ENCODE measurements around the gene GPR22. TPM values are rescaled to one million over a fixed set of nuclear protein-coding genes. Genes with fewer than 3 reads are reported as not detected.

The GPR22 gene
- total RNA-seq, 1 donor from 2014 or later, result not detected

DNA sequence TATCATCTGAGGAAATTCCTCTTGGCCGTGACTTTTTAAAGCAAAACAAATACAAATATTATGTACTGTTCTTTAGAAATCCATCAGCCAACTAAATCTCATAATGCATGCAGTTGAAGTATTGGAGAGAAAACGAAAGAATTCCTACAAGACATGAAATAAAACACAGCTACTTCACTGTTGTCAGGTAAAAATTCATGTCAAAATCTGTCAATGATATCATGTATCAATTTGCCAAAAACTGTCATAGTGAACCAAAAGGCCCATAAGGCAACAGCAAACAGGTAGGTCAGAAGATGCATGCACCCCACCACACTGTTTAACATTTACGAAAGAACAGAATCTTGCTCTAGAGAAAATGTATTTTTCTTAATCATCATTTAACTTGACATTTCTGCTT is 2.3 kb downstream of the GPR22 start:
- no peak for DNase-seq (ENCODE audit: extremely low read depth, low read depth, low spot score)

DNA sequence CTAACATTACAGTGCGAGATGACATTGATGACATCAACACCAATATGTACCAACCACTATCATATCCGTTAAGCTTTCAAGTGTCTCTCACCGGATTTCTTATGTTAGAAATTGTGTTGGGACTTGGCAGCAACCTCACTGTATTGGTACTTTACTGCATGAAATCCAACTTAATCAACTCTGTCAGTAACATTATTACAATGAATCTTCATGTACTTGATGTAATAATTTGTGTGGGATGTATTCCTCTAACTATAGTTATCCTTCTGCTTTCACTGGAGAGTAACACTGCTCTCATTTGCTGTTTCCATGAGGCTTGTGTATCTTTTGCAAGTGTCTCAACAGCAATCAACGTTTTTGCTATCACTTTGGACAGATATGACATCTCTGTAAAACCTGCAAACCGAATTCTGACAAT is 4.3 kb downstream of the GPR22 start:
- no peak for DNase-seq (ENCODE audit: extremely low read depth, low read depth, low spot score)

DNA sequence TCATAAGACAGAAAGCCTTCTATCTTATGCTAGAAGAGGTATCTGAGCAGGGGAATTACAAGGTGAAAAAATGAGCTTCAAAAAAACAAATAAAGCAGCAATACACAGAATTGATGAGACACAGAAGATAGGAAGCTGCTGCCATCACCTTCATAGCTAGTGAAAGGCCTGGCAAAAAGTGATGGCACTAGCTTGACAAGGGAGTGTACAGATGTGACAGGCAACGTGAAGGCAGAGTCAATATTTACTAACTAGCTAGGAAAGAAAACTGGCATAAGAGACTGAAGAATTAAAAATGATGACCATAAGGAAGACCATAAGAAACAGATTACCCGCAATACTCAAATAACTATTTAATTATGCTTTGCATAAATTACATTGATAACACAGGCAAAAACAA is 9.4 kb downstream of the GPR22 start:
- no peak for DNase-seq (ENCODE audit: extremely low read depth, low read depth, low spot score)

GRCh38 chr7:107480932-107481331 is 11.1 kb downstream of the GPR22 start:
- no peak for DNase-seq (ENCODE audit: extremely low read depth, low read depth, low spot score)

DNA sequence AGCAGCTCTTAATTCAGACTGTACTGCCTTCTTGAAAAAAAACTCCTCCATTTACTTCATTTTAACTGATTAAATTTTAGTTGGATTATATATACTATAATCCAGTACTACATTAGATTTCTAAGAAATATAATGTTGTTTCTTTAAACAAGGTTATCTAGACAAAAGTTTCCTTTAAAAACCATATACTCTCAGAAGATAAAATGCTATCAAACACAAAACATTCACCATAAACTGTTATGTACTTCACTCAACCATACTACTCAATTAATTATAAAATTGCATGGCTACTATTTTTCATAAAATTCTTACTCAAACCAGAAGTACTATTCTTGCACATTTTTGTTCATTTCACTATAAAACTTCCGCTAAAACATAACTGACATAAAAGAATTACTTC is 12.7 kb downstream of the GPR22 start:
- no peak for DNase-seq (ENCODE audit: extremely low read depth, low read depth, low spot score)

DNA sequence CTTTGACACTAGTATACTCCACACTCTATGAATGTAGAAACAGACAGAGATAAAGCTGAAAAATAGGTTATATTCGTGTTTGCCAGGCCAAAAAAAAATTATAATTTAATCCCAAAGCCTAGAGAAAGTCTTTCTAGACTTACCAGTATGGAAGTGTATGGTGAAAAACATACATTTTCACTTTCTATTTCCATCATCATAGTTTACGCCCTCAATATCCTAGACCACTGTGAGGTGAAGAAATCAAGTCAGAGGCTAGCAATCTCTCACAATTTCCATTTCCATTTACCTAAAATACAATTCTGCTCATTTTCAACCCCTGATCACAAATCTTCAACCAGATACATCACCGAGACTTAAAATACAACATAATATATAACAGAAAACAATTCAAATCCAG is 16.2 kb downstream of the GPR22 start:
- no peak for DNase-seq (ENCODE audit: extremely low read depth, low read depth, low spot score)

- no peak for DNase-seq (ENCODE audit: extremely low read depth, low read depth, low spot score)
These were observed 23.0 kb downstream of the GPR22 start for GRCh38 chr7:107492875-107493274.

- no peak for DNase-seq (ENCODE audit: extremely low read depth, low read depth, low spot score)
These were observed 24.5 kb downstream of the GPR22 start for GRCh38 chr7:107494315-107494751.

GRCh38 chr7:107494884-107495283 is 25.0 kb downstream of the GPR22 start:
- DNase-seq (ENCODE audit: extremely low read depth, low read depth, low spot score), result no peak

GRCh38 chr7:107495516-107495915 is 25.7 kb downstream of the GPR22 start:
- DNase-seq (ENCODE audit: extremely low read depth, low read depth, low spot score), result no peak

GRCh38 chr7:107499731-107500130 is 29.9 kb downstream of the GPR22 start:
- no peak for DNase-seq (ENCODE audit: extremely low read depth, low read depth, low spot score)

- DNase-seq (ENCODE audit: extremely low read depth, low read depth, low spot score), result peak; percentile 22
These were observed 31.7 kb downstream of the GPR22 start for GRCh38 chr7:107501593-107501992.

GRCh38 chr7:107502154-107502553 is 32.3 kb downstream of the GPR22 start:
- DNase-seq (ENCODE audit: extremely low read depth, low read depth, low spot score), result no peak

GRCh38 chr7:107502797-107503196 is 32.9 kb downstream of the GPR22 start:
- no peak for DNase-seq (ENCODE audit: extremely low read depth, low read depth, low spot score)

- DNase-seq (ENCODE audit: extremely low read depth, low read depth, low spot score), result no peak
These were observed 33.8 kb downstream of the GPR22 start for GRCh38 chr7:107503687-107504086.

DNA sequence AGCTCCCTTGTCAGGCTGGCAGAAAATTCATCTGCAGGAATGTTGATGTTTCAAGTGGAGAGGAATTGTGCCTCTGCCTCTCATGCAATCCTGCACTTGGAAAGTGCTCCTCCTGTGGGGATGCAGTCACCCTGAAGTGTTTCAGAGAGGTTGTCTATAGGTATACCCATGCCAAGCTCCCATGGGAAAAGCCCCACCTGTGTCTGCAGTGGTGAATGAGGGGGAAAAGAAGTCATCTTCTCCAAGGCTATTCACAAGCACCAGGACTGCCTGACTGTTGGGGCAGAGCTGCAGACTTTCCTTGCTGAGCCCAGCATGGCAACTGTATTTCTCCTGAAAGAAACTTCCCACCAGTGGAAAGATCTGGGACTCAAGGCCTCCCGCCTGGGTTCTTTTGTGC is 35.5 kb downstream of the GPR22 start:
- DNase-seq (ENCODE audit: extremely low read depth, low read depth, low spot score), result no peak

DNA sequence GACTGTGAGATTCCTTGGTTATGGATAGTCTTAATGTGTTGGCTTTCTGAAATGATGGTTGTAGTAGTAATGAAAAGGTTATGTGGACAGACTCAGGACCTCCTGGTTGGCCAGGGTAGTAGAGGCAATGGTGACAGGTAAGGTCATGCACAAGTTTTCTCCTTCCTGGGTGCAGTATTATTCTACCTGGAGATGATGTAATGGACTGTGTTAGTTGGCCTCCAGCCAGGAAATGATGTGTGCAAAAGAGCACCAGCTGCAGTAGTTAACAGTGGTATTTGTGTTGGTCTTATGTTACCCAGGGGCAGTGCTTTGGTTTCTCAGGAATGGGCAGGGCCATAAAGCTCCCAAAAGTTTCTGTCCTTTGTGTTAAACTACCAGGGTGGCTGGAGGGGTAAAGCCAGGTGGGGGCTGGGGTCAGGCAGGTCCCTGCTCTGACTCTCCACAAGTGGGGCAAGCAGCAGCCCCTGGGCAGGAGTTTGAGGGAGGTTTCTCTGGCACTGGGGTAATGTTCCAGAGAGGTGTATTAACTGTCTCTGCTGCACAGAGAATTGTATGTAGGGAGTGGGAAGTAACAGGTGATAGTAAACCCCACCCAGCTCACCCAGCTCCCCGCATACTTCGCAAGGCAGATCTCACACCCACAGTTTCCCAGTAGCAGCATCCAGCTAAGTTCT is 36.3 kb downstream of the GPR22 start:
- no peak for DNase-seq (ENCODE audit: extremely low read depth, low read depth, low spot score)

DNA sequence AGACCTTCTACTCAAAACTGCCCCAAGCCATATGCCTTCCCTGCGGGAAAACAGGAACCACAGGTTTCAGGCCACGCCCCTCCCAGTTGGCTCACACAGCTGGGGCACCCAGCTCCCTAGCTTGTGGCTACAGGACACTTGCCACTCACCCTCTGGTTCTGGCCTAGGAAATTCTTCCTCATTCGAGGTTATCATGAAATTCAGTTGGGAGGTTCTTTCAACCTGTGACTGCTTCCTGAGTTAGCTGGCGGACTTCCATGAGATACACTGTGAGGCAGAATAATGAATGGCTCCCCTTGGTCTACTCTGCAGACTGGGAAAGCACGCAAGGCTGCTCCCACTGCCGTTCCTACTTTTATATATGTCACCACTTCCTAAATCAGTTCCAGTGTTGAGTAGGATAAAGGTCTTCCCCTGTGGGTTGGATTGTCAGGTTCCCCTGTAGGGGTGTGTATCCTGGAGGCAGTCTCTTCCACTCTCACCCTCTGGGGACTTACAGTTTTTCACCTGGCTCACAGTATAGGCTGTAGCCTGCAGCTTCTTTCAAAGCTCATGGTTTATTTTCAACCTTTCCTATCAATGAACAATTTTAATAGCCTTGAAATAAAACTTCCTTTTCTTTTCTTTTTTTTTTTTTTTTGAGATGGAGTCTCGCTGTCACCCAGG is 37.0 kb downstream of the GPR22 start:
- peak; percentile 10 for DNase-seq (ENCODE audit: extremely low read depth, low read depth, low spot score)
